NT2/D1 (cell line): ENCODE data around the gene LRP8.
"Not testable (repeated sequence)": the region's sequence is repeated elsewhere in the genome, so short reads cannot be mapped to it uniquely, and the experiment has no call there.

ENCODE experiments used
- DNase-seq: peaks from one replicate; pipeline ENCODE4 v3.0.0-alpha.2; 2011; ENCODE audit warnings: low read depth, low spot score
- H3K27me3 ChIP-seq: 2 replicates; pipeline ENCODE4 v1.6.0; 2011; ENCODE audit warnings: mild to moderate bottlenecking; ENCODE audit not compliant: insufficient read length, insufficient read depth
- H3K36me3 ChIP-seq: 2 replicates; pipeline ENCODE4 v1.6.1; 2011; ENCODE audit warnings: mild to moderate bottlenecking, low read length, mixed read lengths; ENCODE audit not compliant: insufficient read depth, insufficient read length
- H3K4me1 ChIP-seq: 2 replicates; pipeline ENCODE4 v1.5.1; 2011; ENCODE audit not compliant: insufficient read depth, insufficient read length
- H3K4me3 ChIP-seq: 2 replicates; pipeline ENCODE4 v1.5.1; 2011; ENCODE audit warnings: low read depth; ENCODE audit not compliant: insufficient read length
- H3K9ac ChIP-seq: 2 replicates; pipeline ENCODE4 v1.6.0; 2011; ENCODE audit warnings: low read depth; ENCODE audit not compliant: insufficient read length
- H3K9me3 ChIP-seq: 2 replicates; pipeline ENCODE4 v1.5.1; 2011; ENCODE audit warnings: mild to moderate bottlenecking, low read length; ENCODE audit not compliant: insufficient read depth
- SUZ12 ChIP-seq: IDR thresholded peaks from 2 replicates; pipeline ENCODE4 v1.6.1; 2011; ENCODE audit not compliant: insufficient read length, insufficient read depth; ENCODE audit errors: extremely low read depth
- YY1 ChIP-seq: IDR thresholded peaks from 2 replicates; pipeline ENCODE4 v1.6.1; 2011; ENCODE audit not compliant: insufficient read length, insufficient read depth
- ZNF274 ChIP-seq: IDR thresholded peaks from 2 replicates; pipeline ENCODE4 v1.6.1; 2011; ENCODE audit warnings: mild to moderate bottlenecking, low read depth, low read length

Gene LRP8

GRCh38 chr1:53284224-53285020 is 43.4 kb downstream of the LRP8 start:
- Histone ChIP-seq H3K4me3 (no peak overlapping the region), H3K9ac (no peak overlapping the region), H3K9me3 (no peaks in the 10 kb centered on the region), H3K4me1 (peaks cover 13% of the 10 kb centered on the region), H3K36me3 (peaks cover 90% of the 10 kb centered on the region), H3K27me3 (no peaks in the 10 kb centered on the region)
- TF ChIP-seq SUZ12 (no peak), YY1 (no peak), ZNF274 (no peak)
- no peak for DNase-seq

GRCh38 chr1:53283156-53283555 is 44.7 kb downstream of the LRP8 start:
- DNase-seq, H3K9me3 ChIP-seq, H3K9ac ChIP-seq, H3K4me1 ChIP-seq, H3K4me3 ChIP-seq, H3K27me3 ChIP-seq: not testable (repeated sequence)
- peaks cover 88% of the 10 kb centered on the region for H3K36me3 ChIP-seq

GRCh38 chr1:53281133-53281532 is 46.7 kb downstream of the LRP8 start:
- H3K4me3 ChIP-seq, result no peak overlapping the region
- no peaks in the 10 kb centered on the region for H3K27me3 ChIP-seq
- no peak for DNase-seq
- TF ChIP-seq ZNF274 (no peak), YY1 (no peak), SUZ12 (no peak)
- peaks cover 88% of the 10 kb centered on the region for H3K36me3 ChIP-seq
- H3K9ac ChIP-seq, result no peak overlapping the region
- no peaks in the 10 kb centered on the region for H3K4me1 ChIP-seq
- H3K9me3 ChIP-seq, result no peaks in the 10 kb centered on the region

- Histone ChIP-seq H3K4me3 (no peak overlapping the region), H3K9me3 (no peaks in the 10 kb centered on the region), H3K4me1 (no peaks in the 10 kb centered on the region), H3K36me3 (peaks cover 88% of the 10 kb centered on the region), H3K27me3 (no peaks in the 10 kb centered on the region), H3K9ac (no peak overlapping the region)
- no peak for TF ChIP-seq SUZ12
- TF ChIP-seq ZNF274, result no peak
- TF ChIP-seq YY1, result no peak
- DNase-seq, result no peak
Observed at GRCh38 chr1:53280496-53280895, 47.4 kb downstream of the LRP8 start.

- Histone ChIP-seq H3K4me1 (no peaks in the 10 kb centered on the region), H3K9ac (no peak overlapping the region), H3K36me3 (peaks cover 88% of the 10 kb centered on the region), H3K4me3 (no peak overlapping the region), H3K27me3 (no peaks in the 10 kb centered on the region), H3K9me3 (no peaks in the 10 kb centered on the region)
- no peak for DNase-seq
- TF ChIP-seq YY1, result no peak
Observed at GRCh38 chr1:53279296-53280200, 48.3 kb downstream of the LRP8 start.

GRCh38 chr1:53278298-53278725 is 49.6 kb downstream of the LRP8 start:
- Histone ChIP-seq H3K36me3 (peaks cover 94% of the 10 kb centered on the region), H3K4me1 (no peaks in the 10 kb centered on the region), H3K27me3 (no peaks in the 10 kb centered on the region), H3K4me3 (no peak overlapping the region), H3K9me3 (no peaks in the 10 kb centered on the region), H3K9ac (no peak overlapping the region)
- no peak for DNase-seq
- TF ChIP-seq SUZ12 (no peak), YY1 (no peak), ZNF274 (no peak)

GRCh38 chr1:53277326-53277725 is 50.5 kb downstream of the LRP8 start:
- H3K9ac ChIP-seq, result no peak overlapping the region
- H3K4me1 ChIP-seq, result no peaks in the 10 kb centered on the region
- TF ChIP-seq ZNF274 (no peak), YY1 (no peak), SUZ12 (no peak)
- no peak for DNase-seq
- peaks cover under 1% of the 10 kb centered on the region; the same call in 1 of the 2 replicates for H3K9me3 ChIP-seq
- H3K36me3 ChIP-seq, result peaks cover 96% of the 10 kb centered on the region
- no peaks in the 10 kb centered on the region for H3K27me3 ChIP-seq
- no peak overlapping the region for H3K4me3 ChIP-seq
